Neural progenitor cell (in vitro differentiated cells): Measurements from ENCODE around the gene ZNF581. TPM values are rescaled to one million over a fixed set of nuclear protein-coding genes. Genes with fewer than 3 reads are reported as not detected.

Source experiments
- DNase-seq: peaks from one replicate; pipeline ENCODE4 v3.0.0-alpha.2; 2016; ENCODE audit warnings: low spot score
- H2AFZ ChIP-seq: fragments of 200-600 bp; sonication (generic); replicated peaks from 2 replicates; pipeline ENCODE4 v1.6.1; 2016; ENCODE audit warnings: antibody characterized with exemption
- H3F3A ChIP-seq: fragments of 200-600 bp; sonication (generic); 2 replicates; pipeline ENCODE4 v1.6.1; 2016; ENCODE audit warnings: antibody characterized with exemption, low read depth
- H3K27ac ChIP-seq: fragments of 200-600 bp; sonication (generic); 2 replicates; pipeline ENCODE4 v1.5.1; 2016; ENCODE audit warnings: mild to moderate bottlenecking
- H3K27me3 ChIP-seq: fragments of 200-600 bp; sonication (generic); 2 replicates; pipeline ENCODE4 v1.6.1; 2016; ENCODE audit warnings: mild to moderate bottlenecking, moderate library complexity
- H3K36me3 ChIP-seq: fragments of 200-600 bp; sonication (generic); 2 replicates; pipeline ENCODE4 v1.5.1; 2016
- H3K4me1 ChIP-seq: fragments of 200-600 bp; sonication (generic); 2 replicates; pipeline ENCODE4 v1.6.1; 2016; ENCODE audit warnings: mixed run types
- H3K4me2 ChIP-seq: fragments of 200-600 bp; sonication (generic); 2 replicates; pipeline ENCODE4 v1.6.1; 2016
- H3K4me3 ChIP-seq: fragments of 200-600 bp; sonication (generic); 2 replicates; pipeline ENCODE4 v1.5.1; 2016
- H3K79me2 ChIP-seq: fragments of 200-600 bp; sonication (generic); 2 replicates; pipeline ENCODE4 v1.6.1; 2016; ENCODE audit warnings: low read depth
- H3K9ac ChIP-seq: fragments of 200-600 bp; sonication (generic); 2 replicates; pipeline ENCODE4 v1.6.1; 2016
- H3K9me3 ChIP-seq: fragments of 200-600 bp; sonication (generic); 2 replicates; pipeline ENCODE4 v1.5.1; 2016; ENCODE audit warnings: low read depth
- H4K20me1 ChIP-seq: fragments of 200-600 bp; sonication (generic); 2 replicates; pipeline ENCODE4 v1.6.1; 2016; ENCODE audit warnings: low read depth
- H3K27ac Mint-ChIP-seq: 3 replicates; pipeline ENCODE4 v1.8.0; 2021; ENCODE audit warnings: mixed read lengths
- H3K27me3 Mint-ChIP-seq: 2 replicates; pipeline ENCODE4 v1.8.0; 2022; ENCODE audit warnings: low read depth, mild to moderate bottlenecking, inconsistent platforms, moderate library complexity, mixed read lengths; ENCODE audit not compliant: insufficient read depth
- H3K36me3 Mint-ChIP-seq: 3 replicates; pipeline ENCODE4 v1.8.0; 2021; ENCODE audit warnings: mixed read lengths
- H3K4me1 Mint-ChIP-seq: 3 replicates; pipeline ENCODE4 v1.8.0; 2021; ENCODE audit warnings: mixed read lengths
- H3K4me3 Mint-ChIP-seq: 3 replicates; pipeline ENCODE4 v1.8.0; 2021; ENCODE audit warnings: mild to moderate bottlenecking, moderate library complexity, mixed read lengths
- H3K9me3 Mint-ChIP-seq: 3 replicates; pipeline ENCODE4 v1.8.0; 2020; ENCODE audit warnings: mixed read lengths
- CTCF ChIP-seq: fragments of 200-600 bp; sonication (generic); IDR thresholded peaks from 2 replicates; pipeline ENCODE4 v1.5.1; 2017; ENCODE audit warnings: antibody characterized with exemption, mild to moderate bottlenecking
- EZH2 ChIP-seq: fragments of 200-600 bp; sonication (generic); IDR thresholded peaks from 2 replicates; pipeline ENCODE4 v1.6.1; 2017; ENCODE audit warnings: antibody characterized with exemption, mild to moderate bottlenecking, moderate library complexity
- EZH2phosphoT487 ChIP-seq: fragments of 200-600 bp; sonication (generic); IDR thresholded peaks from 2 replicates; pipeline ENCODE4 v1.6.1; 2017; ENCODE audit warnings: antibody characterized with exemption
- total RNA-seq: library from RNA; depleted of rRNA; stranded (reverse); fragments of >200 nt; gene quantifications from 2 replicates; pipeline ENCODE4 v1.2.3, GENCODE V29; 2015; ENCODE audit warnings: low replicate concordance

Gene ZNF581
- 12.2 and 32.4 TPM in 2 replicates for total RNA-seq

- peaks cover 29% of the 10 kb centered on the region for H3K4me1 ChIP-seq
- H3K27me3 ChIP-seq, result no peaks in the 10 kb centered on the region
- Mint-ChIP-seq H3K27me3 (peaks cover 20% of the 10 kb centered on the region), H3K4me3 (peak within 1 kb of the TSS; percentile 96), H3K4me1 (peaks cover 45% of the 10 kb centered on the region), H3K9me3 (no peaks in the 10 kb centered on the region), H3K27ac (peak within 1 kb of the TSS; percentile 96), H3K36me3 (peaks cover 14% of the 10 kb centered on the region)
- H2AFZ ChIP-seq, result no peak within 1 kb of the TSS
- peaks cover 51% of the 10 kb centered on the region for H3F3A ChIP-seq
- no peak for TF ChIP-seq EZH2
- no peak for TF ChIP-seq CTCF
- TF ChIP-seq EZH2phosphoT487, result no peak
- H3K9me3 ChIP-seq, result no peaks in the 10 kb centered on the region
- H3K27ac ChIP-seq, result no peak within 1 kb of the TSS
- peaks cover 86% of the 10 kb centered on the region for H3K79me2 ChIP-seq
- peak within 1 kb of the TSS; percentile 99 for H3K4me2 ChIP-seq
- H3K9ac ChIP-seq, result peak within 1 kb of the TSS; percentile 79
- H3K36me3 ChIP-seq, result no peaks in the 10 kb centered on the region
- H3K4me3 ChIP-seq, result peak within 1 kb of the TSS; percentile 80
- DNase-seq, result peak; percentile 82
- no peaks in the 10 kb centered on the region for H4K20me1 ChIP-seq
These were observed at the start of gene ZNF581 for GRCh38 chr19:55643003-55643886. TSS of gene ZNF581 (plus strand) at chr19:55643649. CDS start at chr19:55644572, 923 bp downstream.

GRCh38 chr19:55594996-55595545 lies 48.4 kb upstream of the ZNF581 start:
- Histone ChIP-seq H3K36me3 (peaks cover 17% of the 10 kb centered on the region), H3K79me2 (peaks cover 16% of the 10 kb centered on the region), H3K4me3 (no peak overlapping the region), H3K4me1 (peaks cover 11% of the 10 kb centered on the region), H3F3A (peaks cover 41% of the 10 kb centered on the region), H3K9me3 (no peaks in the 10 kb centered on the region), H3K27ac (no peak overlapping the region), H3K4me2 (no peak overlapping the region), H3K9ac (no peak overlapping the region), H2AFZ (no peak overlapping the region), H3K27me3 (no peaks in the 10 kb centered on the region), H4K20me1 (no peaks in the 10 kb centered on the region)
- TF ChIP-seq CTCF (no peak), EZH2 (no peak), EZH2phosphoT487 (no peak)
- Mint-ChIP-seq H3K36me3 (peaks cover 44% of the 10 kb centered on the region), H3K9me3 (peaks cover 8% of the 10 kb centered on the region), H3K27me3 (peaks cover 4% of the 10 kb centered on the region), H3K4me3 (peak overlapping the region; percentile 1), H3K27ac (no peak overlapping the region), H3K4me1 (peaks cover 29% of the 10 kb centered on the region)
- DNase-seq, result no peak

GRCh38 chr19:55596304-55596703 lies 47.1 kb upstream of the ZNF581 start:
- TF ChIP-seq CTCF (no peak), EZH2phosphoT487 (no peak), EZH2 (no peak)
- Histone ChIP-seq H3K27me3 (no peaks in the 10 kb centered on the region), H3K4me3 (no peak overlapping the region), H3K4me2 (no peak overlapping the region), H3K36me3 (peaks cover 17% of the 10 kb centered on the region), H4K20me1 (no peaks in the 10 kb centered on the region), H3K79me2 (peaks cover 16% of the 10 kb centered on the region), H3K27ac (no peak overlapping the region), H3K4me1 (peaks cover 6% of the 10 kb centered on the region), H3K9ac (no peak overlapping the region), H3K9me3 (no peaks in the 10 kb centered on the region), H3F3A (peaks cover 42% of the 10 kb centered on the region), H2AFZ (no peak overlapping the region)
- Mint-ChIP-seq H3K9me3 (peaks cover 8% of the 10 kb centered on the region), H3K27me3 (peaks cover 4% of the 10 kb centered on the region), H3K4me3 (no peak overlapping the region), H3K27ac (no peak overlapping the region), H3K4me1 (peaks cover 26% of the 10 kb centered on the region), H3K36me3 (peaks cover 42% of the 10 kb centered on the region)
- DNase-seq, result no peak
